Measurements from ENCODE around the gene VRK2.
"Not testable (repeated sequence)": the region's sequence is repeated elsewhere in the genome, so short reads cannot be mapped to it uniquely, and the experiment has no call there.

VRK2 gene

GRCh38 chr2:58157754-58158153 lies 111.1 kb downstream of the VRK2 start:
- DNase-seq (ENCODE audit: low read depth in 1 of 2, low spot score in 1 of 2): no peak

- no peak for DNase-seq (ENCODE audit: low read depth in 1 of 2, low spot score in 1 of 2)
These were observed 111.9 kb downstream of the VRK2 start for GRCh38 chr2:58158481-58158880.

GRCh38 chr2:58163913-58164312 lies 117.3 kb downstream of the VRK2 start:
- no peak for DNase-seq (ENCODE audit: low read depth in 1 of 2, low spot score in 1 of 2)

GRCh38 chr2:58168130-58168529 lies 121.5 kb downstream of the VRK2 start:
- not testable (repeated sequence) for DNase-seq (ENCODE audit: low read depth in 1 of 2, low spot score in 1 of 2)

GRCh38 chr2:58169845-58170244 lies 123.2 kb downstream of the VRK2 start:
- DNase-seq (ENCODE audit: low read depth in 1 of 2, low spot score in 1 of 2): not testable (repeated sequence)

- not testable (repeated sequence) for DNase-seq (ENCODE audit: low read depth in 1 of 2, low spot score in 1 of 2)
These were observed 123.8 kb downstream of the VRK2 start for GRCh38 chr2:58170334-58170933.

GRCh38 chr2:58171831-58172230 lies 125.2 kb downstream of the VRK2 start:
- DNase-seq (ENCODE audit: low read depth in 1 of 2, low spot score in 1 of 2): not testable (repeated sequence)

GRCh38 chr2:58177187-58177586 lies 130.6 kb downstream of the VRK2 start:
- DNase-seq (ENCODE audit: low read depth in 1 of 2, low spot score in 1 of 2): not testable (repeated sequence)

GRCh38 chr2:58180175-58180574 lies 133.6 kb downstream of the VRK2 start:
- DNase-seq (ENCODE audit: low read depth in 1 of 2, low spot score in 1 of 2): not testable (repeated sequence)

- DNase-seq (ENCODE audit: low read depth in 1 of 2, low spot score in 1 of 2): no peak
These were observed 134.0 kb downstream of the VRK2 start for GRCh38 chr2:58180635-58181034.

- no peak for DNase-seq (ENCODE audit: low read depth in 1 of 2, low spot score in 1 of 2)
These were observed 135.9 kb downstream of the VRK2 start for GRCh38 chr2:58182527-58182926.

GRCh38 chr2:58186501-58186900 lies 139.9 kb downstream of the VRK2 start:
- no peak for DNase-seq (ENCODE audit: low read depth in 1 of 2, low spot score in 1 of 2)

- not testable (repeated sequence) for DNase-seq (ENCODE audit: low read depth in 1 of 2, low spot score in 1 of 2)
These were observed 140.4 kb downstream of the VRK2 start for GRCh38 chr2:58187022-58187421.

GRCh38 chr2:58194458-58194857 lies 147.9 kb downstream of the VRK2 start:
- no peak for DNase-seq (ENCODE audit: low read depth in 1 of 2, low spot score in 1 of 2)

GRCh38 chr2:58195662-58196061 lies 149.1 kb downstream of the VRK2 start:
- no peak for DNase-seq (ENCODE audit: low read depth in 1 of 2, low spot score in 1 of 2)

GRCh38 chr2:58197894-58198293 lies 151.3 kb downstream of the VRK2 start:
- DNase-seq (ENCODE audit: low read depth in 1 of 2, low spot score in 1 of 2): no peak

- no peak for DNase-seq (ENCODE audit: low read depth in 1 of 2, low spot score in 1 of 2)
These were observed 155.8 kb downstream of the VRK2 start for GRCh38 chr2:58202404-58202803.

- no peak for DNase-seq (ENCODE audit: low read depth in 1 of 2, low spot score in 1 of 2)
These were observed 156.4 kb downstream of the VRK2 start for GRCh38 chr2:58203018-58203417.

- DNase-seq (ENCODE audit: low read depth in 1 of 2, low spot score in 1 of 2): no peak
These were observed 157.8 kb downstream of the VRK2 start for GRCh38 chr2:58204195-58204959.

- DNase-seq (ENCODE audit: low read depth in 1 of 2, low spot score in 1 of 2): no peak
These were observed 160.2 kb downstream of the VRK2 start for GRCh38 chr2:58206785-58207184.

GRCh38 chr2:58207189-58207588 lies 160.6 kb downstream of the VRK2 start:
- no peak for DNase-seq (ENCODE audit: low read depth in 1 of 2, low spot score in 1 of 2)

Data from activated T-helper 1 cell treated with anti-CD3 and anti-CD28 coated beads, Interleukin-2, amount 50 U/mL, for 16 hours (primary cell).